ENCODE measurements around the gene TECTA.

The TECTA gene

GRCh38 chr11:121194731-121195596, 93.9 kb downstream of the TECTA start:
- peak; percentile 6 for DNase-seq

- no peak for DNase-seq
Measured at GRCh38 chr11:121198491-121198890, 97.4 kb downstream of the TECTA start.

- no peak for DNase-seq
Measured at GRCh38 chr11:121199516-121199915, 98.5 kb downstream of the TECTA start.

- DNase-seq, result no peak
Measured at GRCh38 chr11:121206810-121207209, 105.8 kb downstream of the TECTA start.

- no peak for DNase-seq
Measured at GRCh38 chr11:121207485-121208115, 106.6 kb downstream of the TECTA start.

- DNase-seq, result no peak
Measured at GRCh38 chr11:121210445-121211080, 109.5 kb downstream of the TECTA start.

GRCh38 chr11:121211626-121212025, 110.6 kb downstream of the TECTA start:
- DNase-seq, result no peak

- DNase-seq, result no peak
Measured at GRCh38 chr11:121212536-121213361, 111.7 kb downstream of the TECTA start.

- DNase-seq, result no peak
Measured at GRCh38 chr11:121213362-121213893, 112.4 kb downstream of the TECTA start.

- DNase-seq, result no peak
Measured at GRCh38 chr11:121214861-121215260, 113.8 kb downstream of the TECTA start.

- DNase-seq, result no peak
Measured at GRCh38 chr11:121221496-121222200, 120.6 kb downstream of the TECTA start.

GRCh38 chr11:121223161-121223560, 122.1 kb downstream of the TECTA start:
- no peak for DNase-seq

GRCh38 chr11:121225382-121225781, 124.3 kb downstream of the TECTA start:
- DNase-seq, result no peak

- DNase-seq, result no peak
Measured at GRCh38 chr11:121226415-121227263, 125.6 kb downstream of the TECTA start.

GRCh38 chr11:121228851-121229250, 127.8 kb downstream of the TECTA start:
- no peak for DNase-seq

- no peak for DNase-seq
Measured at GRCh38 chr11:121229495-121230215, 128.6 kb downstream of the TECTA start.

- DNase-seq, result no peak
Measured at GRCh38 chr11:121231576-121232278, 130.7 kb downstream of the TECTA start.

- no peak for DNase-seq
Measured at GRCh38 chr11:121235057-121235456, 134.0 kb downstream of the TECTA start.

GRCh38 chr11:121236115-121237001, 135.3 kb downstream of the TECTA start:
- no peak for DNase-seq

All from amniotic stem cell (primary cell).